SIG-M5 (cell line): ENCODE results near the gene TRIM47.

Experiments used
- DNase-seq: peaks from one replicate; lab custom pipeline; 2025; lab: John Stamatoyannopoulos, UW

Gene TRIM47

DNA sequence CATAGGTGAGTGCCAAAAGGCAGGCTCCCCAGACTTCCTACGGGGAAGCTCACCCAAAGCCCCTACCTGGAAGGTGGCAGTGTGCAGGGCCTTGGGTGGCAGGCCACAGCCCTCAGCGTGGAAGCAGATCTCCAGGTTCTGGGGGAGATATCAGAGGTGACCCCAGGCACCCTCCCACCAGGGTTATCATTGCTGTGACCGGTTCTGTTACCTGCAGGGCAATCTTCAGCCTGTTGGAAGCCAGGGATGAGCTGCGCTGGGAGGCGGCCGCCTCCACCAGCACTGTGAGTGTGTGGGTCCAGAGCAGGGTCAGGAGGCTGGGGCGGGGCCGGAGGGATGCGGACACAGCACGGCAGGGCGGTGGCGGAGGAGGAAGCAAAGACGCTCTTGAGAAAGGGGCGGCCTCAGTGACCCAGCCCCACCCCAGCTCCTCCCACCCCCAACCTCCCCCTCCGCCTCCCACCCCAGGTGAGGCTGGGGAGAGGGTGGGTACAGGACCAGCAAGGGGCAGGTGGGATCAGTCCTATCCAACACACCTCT, 47.3 kb downstream of the TRIM47 start:
- no peak for DNase-seq

DNA sequence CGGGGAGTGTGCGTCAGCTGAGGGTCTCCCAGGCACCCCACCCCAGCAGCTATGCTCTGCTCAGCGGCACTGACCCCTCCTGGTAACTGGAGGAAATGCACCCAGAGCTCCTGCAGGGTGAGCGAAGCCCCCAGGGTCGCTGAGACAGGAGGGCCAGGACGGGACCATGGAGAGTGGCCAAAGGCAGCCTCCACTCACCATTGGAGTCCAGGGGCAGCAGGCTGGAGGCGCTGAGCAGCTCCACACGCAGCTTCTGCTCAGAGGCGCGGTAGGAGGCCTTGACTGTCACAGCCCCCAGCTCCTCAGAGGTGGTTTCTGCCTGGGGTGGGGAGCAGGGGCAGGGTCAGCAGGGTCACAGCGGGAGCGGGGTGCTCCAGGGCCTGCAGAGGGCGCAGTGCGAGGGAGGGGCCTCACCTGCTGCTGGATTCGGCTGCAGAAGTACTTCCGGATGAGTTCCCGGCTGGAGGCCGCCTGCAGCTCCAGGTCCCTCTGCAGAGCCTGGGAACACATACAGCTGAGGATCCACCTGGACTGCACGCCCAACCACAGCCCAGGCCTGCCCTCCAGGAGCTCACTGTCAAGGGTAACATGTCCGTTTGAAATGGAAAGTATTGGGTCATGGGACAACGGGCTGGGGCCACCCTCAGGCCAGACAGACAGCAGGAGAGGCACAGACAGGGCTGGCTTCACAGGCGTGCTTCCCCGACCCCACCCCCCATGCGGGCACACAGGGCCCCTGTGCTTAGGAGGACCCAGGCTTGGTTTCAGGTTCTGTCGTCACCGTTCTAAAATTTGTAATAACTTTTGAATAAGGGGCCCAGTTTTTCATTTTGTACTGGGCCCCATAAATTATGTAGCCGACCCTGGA, 48.0 kb downstream of the TRIM47 start:
- DNase-seq, result no peak

DNA sequence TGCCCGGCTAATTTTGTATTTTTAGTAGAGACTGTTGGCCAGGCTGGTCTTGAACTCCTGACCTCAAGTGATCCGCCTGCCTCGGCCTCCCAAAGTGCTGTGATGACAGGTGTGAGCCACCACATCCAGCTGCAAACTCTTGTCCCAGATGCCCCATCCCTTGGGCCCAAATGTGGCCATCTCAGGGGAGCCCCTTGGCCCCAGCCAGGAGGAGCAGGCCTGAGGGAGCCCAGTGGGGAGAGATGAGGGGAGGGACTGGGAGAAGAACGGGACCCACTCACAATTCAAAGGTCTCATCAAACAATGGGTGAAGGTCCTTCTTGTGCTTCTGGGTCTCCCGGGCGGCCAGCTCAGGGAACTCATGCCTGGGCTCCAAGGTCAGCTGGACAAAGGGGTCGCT, 48.6 kb downstream of the TRIM47 start:
- no peak for DNase-seq

DNA sequence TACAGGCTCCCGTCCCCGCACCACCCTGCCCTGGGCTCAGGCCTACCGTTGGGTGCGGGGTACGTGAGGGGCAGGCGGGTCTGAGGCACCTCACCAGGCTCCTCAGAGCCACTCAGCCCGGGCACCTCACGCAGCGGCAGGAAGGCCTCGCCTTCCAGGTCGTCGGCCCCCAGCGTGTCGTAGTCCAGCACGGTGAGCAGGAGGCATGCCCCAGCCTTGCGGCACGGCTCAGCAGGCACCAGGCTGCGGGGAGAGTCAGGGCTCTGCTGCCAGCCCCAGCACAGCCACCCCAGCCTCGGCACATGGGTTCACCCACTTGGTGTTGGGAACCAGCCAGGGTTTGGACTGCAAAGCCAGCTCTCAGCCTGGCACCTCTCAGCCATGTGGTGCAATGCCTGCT, 49.6 kb downstream of the TRIM47 start:
- no peak for DNase-seq

DNA sequence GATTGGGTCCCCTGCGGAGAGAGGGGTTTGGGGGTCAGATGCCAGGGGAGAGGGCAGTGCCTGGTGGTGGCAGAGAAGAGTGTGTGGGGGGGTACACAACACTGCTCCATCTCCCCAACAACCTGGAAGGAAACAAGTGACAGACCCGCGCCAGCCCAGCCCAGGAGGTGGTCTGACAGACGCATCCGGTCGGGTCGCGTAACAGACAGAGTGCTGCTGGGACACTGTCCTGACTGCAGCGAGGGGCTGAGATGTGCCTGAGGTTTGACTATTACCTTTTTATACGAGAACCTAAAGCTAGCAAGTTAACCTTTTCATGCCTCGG, 50.3 kb downstream of the TRIM47 start:
- no peak for DNase-seq

DNA sequence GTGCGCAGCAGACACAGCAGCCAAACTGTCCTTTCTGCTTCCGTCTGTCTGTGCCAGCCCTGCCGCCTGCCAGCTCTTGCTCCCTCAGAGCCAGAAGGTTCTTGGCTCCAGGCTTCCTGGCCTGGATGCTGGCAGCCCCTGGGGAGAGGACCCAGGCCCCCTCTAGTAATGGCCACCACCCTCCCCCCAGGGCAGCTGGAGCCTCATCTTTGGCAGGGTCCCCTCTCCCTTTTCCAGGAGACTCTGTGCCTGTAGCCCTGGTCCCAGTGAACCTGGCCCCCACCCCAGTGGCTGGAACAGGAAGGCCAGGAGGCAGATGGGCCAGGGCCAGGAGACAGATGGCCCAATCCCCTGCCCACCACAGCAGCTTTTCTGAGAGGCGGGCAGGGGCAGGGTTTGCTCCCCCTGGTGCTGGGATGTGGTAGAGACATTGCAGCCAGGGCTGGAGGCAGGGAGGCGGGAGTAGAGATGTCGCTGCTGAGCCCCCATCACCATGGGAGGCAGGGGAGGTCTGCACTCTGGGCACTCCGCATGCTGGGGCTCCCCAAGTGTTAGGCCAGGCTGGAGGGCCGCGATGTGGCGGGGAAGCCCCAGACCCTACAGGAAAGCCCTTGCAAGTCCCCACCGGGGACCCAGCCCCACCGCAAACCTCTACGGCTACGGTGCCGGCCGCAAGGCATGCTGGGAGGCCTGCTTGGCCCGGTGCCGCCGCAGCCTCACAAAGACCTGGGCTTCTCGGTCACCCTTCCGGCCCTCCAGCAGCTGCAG, 50.9 kb downstream of the TRIM47 start:
- no peak for DNase-seq

DNA sequence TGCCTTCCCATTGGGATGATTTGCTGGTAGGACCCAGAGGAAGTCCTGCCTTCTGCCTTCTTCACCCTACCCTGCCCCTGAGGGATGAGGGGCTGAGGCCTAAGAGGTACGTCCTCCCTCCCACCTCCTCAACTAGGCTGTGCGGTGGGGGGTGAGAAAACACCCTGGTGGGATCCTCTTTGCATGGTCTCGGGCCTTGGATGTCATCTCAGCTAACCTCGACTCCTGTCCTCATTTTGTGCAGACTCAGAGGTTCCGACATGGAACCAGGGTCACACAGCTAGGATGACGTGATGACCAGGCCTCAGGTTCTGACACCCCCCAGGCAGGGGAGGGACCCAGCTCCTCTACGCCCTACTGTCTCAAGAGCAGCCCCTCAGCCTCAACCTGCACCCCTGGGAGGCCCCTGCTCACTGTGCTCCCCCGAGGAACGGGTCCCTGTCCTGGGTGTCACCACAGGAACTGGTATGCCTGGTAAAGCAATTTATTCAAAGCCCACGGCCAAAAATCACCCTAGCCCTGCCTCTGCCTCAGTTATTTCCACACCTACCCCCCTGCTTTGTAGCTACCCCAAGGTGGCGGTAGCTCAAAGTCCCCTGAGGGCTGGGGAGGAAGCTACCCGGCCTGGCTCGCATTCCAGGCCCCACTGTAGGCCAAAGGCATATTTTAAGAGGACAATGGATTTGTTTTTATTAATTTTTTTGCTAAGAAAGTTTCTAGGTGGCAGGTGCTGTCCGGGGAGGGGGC, 51.6 kb downstream of the TRIM47 start:
- DNase-seq, result no peak

DNA sequence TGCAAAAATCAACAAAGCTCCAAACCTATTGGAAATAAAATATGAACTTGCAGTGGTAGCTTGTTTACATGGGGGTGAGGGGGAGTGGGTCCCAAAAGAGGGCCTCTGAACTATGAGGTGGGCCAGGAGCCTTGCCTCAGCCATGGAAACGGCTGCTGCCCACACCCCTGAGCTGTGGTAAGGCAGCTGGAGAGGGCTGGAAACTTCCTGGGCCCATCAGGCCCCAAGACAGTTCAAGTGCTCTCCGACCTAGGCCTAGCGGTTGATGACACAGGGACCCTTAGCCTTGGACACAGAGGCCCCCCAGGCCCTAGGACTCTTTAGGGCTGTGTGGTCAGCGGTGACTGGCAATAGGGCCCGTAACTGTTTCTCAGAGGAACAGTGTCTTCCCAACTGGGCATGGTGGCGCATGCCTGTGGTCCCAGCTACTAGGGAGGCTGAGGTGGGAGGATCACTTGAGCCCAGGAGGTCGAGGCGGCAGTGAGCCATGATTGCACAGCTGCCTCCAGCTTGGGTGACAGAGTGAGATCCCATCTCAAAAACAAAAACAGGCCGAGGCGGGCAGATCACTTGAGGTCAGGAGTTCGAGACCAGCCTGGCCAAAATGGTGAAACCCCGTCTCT, 52.5 kb downstream of the TRIM47 start:
- no peak for DNase-seq

DNA sequence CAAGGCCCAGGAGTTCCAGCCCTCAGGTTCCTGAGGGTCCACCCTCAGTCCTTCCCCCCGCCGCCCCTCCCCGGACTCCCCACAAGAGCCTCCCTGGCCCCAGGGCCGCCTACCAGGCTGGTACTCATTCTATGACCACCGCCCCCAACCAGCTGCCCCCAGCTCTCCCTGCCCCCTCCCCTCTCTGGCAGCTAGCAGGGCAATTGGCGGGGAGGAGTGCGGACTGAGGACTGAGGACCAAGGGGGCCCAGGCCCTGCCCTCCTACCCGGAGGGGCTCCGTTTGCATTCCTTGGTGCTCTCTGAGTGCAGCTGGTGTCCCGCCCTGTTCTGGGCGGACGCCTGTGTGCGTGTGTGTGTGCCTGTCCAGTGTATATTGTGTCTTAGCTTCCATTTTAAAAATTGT, 53.2 kb downstream of the TRIM47 start:
- no peak for DNase-seq

DNA sequence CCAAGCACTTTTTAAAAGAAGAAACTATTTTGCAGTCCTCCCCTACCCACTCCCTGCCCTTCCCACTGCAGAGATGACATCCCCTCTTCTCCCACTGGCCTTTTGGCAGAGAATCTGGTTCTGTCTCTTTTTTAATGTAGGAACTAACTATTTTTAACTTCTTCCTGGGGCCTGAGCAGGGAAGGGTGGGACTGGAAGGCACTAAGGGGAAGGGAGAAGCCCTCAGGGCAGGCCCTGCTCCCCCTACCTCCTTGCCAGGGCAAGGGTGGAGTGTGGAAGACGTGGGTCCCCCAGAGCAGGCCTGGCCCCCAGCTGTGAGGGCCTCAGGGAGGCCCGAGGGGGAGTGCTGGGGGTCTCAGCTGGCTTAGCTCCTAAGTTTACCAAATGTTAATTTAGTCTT, 53.7 kb downstream of the TRIM47 start:
- no peak for DNase-seq
